GM23248 (cell line): ENCODE data around the gene REPS2.

Experiments
- EZH2 ChIP-seq: fragments of 200-600 bp; sonication (generic); IDR thresholded peaks from 2 replicates; pipeline ENCODE4 v1.6.1; 2018; ENCODE audit warnings: antibody characterized with exemption, mild to moderate bottlenecking; ENCODE audit not compliant: insufficient read depth, poor library complexity, severe bottlenecking
- EZH2phosphoT487 ChIP-seq: fragments of 200-600 bp; sonication (generic); IDR thresholded peaks from 2 replicates; pipeline ENCODE4 v1.6.1; 2018; ENCODE audit warnings: antibody characterized with exemption, moderate library complexity, mild to moderate bottlenecking, low read depth; ENCODE audit not compliant: insufficient read depth

- no peak for TF ChIP-seq EZH2
- no peak for TF ChIP-seq EZH2phosphoT487
These were observed 39.7 kb downstream of the REPS2 start for GRCh38 chrX:16986169-16986568.
